Measurements from ENCODE around the gene HOXB4.

- TF ChIP-seq CTCF (conservative IDR thresholded peaks at IDR 0.05 in 1 of 2, IDR thresholded peaks at IDR 0.05 in 1 of 2; ENCODE audit: low read depth in 1 of 2, low read length in 2 of 2) (no peak), EZH2 (IDR thresholded peaks at IDR 0.05; ENCODE audit: low read length, missing control alignments) (peak; percentile 97)
These were observed 35.9 kb upstream of the HOXB4 start for GRCh38 chr17:48613862-48614694.
